HG02981 (cell line): Measurements from ENCODE around the gene ATP5PF.
"Not testable (repeated sequence)": the region's sequence is repeated elsewhere in the genome, so short reads cannot be mapped to it uniquely, and the experiment has no call there.

Source experiments
- ATAC-seq: cut with Tn5 transposase; IDR thresholded peaks from one replicate; pipeline ENCODE4 v1.9.1; 2021; ENCODE audit warnings: mild to moderate bottlenecking, moderate library complexity; ENCODE audit not compliant: unreplicated experiment

Gene ATP5PF

GRCh38 chr21:25732091-25732760 is 2.5 kb downstream of the ATP5PF start:
- no peak for ATAC-seq

GRCh38 chr21:25722631-25723030 is 12.1 kb downstream of the ATP5PF start:
- ATAC-seq, result no peak

GRCh38 chr21:25721987-25722386 is 12.7 kb downstream of the ATP5PF start:
- no peak for ATAC-seq

GRCh38 chr21:25717491-25718147 is 17.1 kb downstream of the ATP5PF start:
- no peak for ATAC-seq

- not testable (repeated sequence) for ATAC-seq
These were observed 20.6 kb downstream of the ATP5PF start for GRCh38 chr21:25714066-25714465.

GRCh38 chr21:25710550-25710949 is 24.2 kb downstream of the ATP5PF start:
- no peak for ATAC-seq

- ATAC-seq, result no peak
These were observed 24.9 kb downstream of the ATP5PF start for GRCh38 chr21:25709684-25710265.

- no peak for ATAC-seq
These were observed 26.1 kb downstream of the ATP5PF start for GRCh38 chr21:25708467-25709065.

- no peak for ATAC-seq
These were observed 33.2 kb downstream of the ATP5PF start for GRCh38 chr21:25701529-25701928.

GRCh38 chr21:25700741-25701140 is 34.0 kb downstream of the ATP5PF start:
- no peak for ATAC-seq

GRCh38 chr21:25695461-25695860 is 39.2 kb downstream of the ATP5PF start:
- ATAC-seq, result not testable (repeated sequence)

GRCh38 chr21:25691976-25692375 is 42.7 kb downstream of the ATP5PF start:
- ATAC-seq, result no peak

- ATAC-seq, result no peak
These were observed 45.5 kb downstream of the ATP5PF start for GRCh38 chr21:25689226-25689625.

- no peak for ATAC-seq
These were observed 46.2 kb downstream of the ATP5PF start for GRCh38 chr21:25688275-25689155.

- no peak for ATAC-seq
These were observed 46.9 kb downstream of the ATP5PF start for GRCh38 chr21:25687787-25688186.

- no peak for ATAC-seq
These were observed 52.3 kb downstream of the ATP5PF start for GRCh38 chr21:25682382-25682781.

GRCh38 chr21:25676451-25676850 is 58.3 kb downstream of the ATP5PF start:
- no peak for ATAC-seq
